ENCODE data around the gene RBM34.

The RBM34 gene

DNA sequence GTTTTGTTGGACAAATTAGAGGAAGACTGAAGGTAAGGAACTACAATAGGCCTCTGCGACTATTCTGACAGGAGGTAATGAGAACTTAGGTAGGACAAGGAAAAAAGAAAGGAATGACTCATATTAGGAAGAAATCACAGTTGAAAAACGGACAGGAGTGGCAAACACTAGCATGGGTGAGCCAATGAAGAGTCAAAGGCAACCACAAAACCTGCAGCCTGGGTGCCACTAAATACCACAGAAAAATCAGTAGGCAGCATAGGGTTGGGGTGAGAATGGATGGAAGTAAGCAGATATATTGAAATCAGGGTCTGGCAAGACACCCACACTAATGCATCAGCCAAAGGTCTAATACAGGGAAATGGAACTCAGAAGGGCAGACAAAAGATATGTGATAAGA lies 10.0 kb downstream of the RBM34 start:
- DNase-seq, result no peak

DNA sequence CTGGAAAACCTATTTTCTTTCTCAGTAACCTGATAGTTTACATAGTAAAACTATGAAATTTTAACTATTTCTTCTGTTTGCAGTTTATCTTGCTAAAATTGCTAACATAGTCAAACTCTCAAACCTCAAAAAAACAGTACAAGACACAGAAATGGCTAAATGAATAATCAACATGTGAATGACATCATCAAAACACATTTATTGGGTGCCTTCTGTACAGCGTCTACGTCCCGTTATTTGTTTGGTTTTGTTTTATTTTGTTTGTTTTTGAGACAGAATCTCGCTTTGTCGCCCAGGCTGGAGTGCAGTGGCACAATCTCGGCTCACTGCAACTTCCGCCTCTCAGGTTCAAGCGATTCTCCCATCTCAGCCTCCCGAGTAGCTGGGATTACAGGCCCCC lies 11.2 kb downstream of the RBM34 start:
- DNase-seq, result no peak

DNA sequence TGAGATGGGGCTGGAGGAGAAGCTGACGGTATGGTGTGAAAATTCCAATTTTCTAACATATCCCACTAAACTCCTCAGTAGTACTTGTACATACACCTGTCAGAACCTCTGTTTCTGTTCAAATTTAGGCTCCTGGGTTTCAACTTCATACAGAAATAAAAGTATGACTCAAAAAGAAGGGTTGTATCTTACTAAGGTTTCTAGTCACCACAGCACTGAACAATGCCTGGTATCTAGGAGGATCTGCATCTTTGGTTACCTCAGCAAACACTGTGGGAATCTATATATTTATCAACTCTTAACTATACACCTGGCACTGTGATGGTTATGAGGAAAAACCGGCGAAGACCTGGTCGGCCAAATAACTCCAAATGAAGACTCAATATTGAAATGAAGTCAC lies 13.8 kb downstream of the RBM34 start:
- DNase-seq, result no peak

DNA sequence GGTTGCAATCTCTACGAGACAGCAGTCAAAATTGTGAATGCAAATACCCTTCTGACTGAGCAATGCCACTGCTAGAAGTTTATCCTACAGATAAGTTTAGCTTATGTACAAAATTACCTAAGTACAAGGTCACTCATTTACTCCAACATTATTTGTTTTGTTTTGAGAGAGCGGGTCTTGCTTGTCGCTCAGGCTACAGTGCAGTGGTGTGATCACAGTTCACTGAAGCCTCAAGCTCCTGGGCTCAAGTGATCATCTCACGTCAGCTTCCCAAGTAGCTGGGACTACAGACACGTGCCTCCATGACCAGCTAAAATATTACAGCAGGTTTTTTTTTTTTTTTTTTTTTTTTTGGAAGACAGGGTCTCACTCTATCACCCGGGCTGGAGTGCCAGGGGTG lies 15.4 kb downstream of the RBM34 start:
- DNase-seq, result no peak

DNA sequence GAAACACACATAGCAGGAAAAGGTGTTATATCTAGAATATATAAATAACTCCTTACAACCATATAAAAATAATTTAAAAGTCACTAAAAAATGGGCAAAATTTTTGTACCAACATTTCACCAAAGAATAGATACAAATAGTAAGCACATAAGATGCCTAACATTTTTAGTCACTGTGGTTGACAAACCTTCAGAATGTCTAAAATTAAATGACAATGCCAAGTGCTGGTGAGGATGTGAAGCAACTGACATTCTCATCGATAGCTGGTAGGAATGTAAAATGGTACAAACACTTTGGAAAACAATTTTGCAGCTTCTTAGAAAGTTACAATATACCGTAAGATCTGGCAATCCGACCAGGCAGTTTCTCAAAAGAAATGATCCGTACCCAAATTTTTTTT lies 18.1 kb downstream of the RBM34 start:
- DNase-seq, result no peak

DNA sequence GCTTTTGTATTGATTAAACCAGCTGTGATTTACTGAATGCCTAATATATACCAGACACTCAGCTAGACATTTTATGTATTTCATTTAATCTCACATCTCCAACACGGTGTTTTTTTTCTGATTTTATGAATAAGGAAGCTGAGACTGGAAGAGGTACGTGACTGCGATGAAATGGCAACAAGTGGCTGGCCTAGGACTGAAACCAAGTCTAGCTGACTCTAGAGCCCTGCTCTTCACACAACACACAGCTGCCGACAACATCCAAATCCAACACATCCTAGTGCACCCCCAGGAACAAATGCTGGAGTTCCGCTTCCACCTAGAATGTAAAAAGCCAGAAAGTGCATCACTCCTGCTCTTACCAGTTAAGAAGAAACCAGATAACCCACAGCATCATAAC lies 21.7 kb downstream of the RBM34 start:
- DNase-seq, result no peak

DNA sequence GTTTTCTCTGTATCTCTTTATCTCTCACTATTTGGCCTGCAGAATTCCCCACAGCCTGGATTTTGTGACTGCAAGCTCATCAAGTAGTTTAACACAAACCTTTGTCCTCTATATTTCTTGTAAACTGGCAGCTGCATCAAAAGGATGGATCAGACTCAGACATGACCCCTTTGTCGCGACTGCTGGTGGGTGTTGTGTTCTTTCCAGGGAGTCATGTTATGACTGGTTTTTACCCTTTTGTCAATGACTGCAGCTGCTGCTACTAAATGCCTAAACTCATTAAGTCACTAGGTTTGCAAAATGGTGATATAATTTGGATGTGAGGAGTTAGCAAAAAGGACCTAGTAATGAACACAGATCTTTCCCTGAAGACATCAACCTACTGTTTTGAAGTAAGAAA lies 22.2 kb downstream of the RBM34 start:
- no peak for DNase-seq

DNA sequence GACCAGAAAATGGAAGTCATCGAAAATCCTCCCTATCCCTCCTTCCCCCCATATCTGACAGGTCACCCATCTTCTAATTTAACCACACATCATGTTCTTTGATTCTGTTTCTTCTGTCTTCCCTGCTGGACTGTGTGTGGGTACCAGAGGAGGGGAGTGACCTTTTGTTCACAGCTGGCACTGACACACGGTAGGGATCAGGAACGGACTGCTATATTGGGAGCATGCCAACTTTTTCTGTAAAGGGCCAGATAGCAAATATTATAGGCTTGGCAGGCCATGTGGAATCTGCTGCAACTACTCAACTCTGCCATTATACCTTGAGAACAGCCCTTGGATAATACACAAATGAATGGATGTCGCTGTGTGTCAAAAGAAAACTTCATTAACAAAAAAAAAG lies 24.9 kb downstream of the RBM34 start:
- no peak for DNase-seq

DNA sequence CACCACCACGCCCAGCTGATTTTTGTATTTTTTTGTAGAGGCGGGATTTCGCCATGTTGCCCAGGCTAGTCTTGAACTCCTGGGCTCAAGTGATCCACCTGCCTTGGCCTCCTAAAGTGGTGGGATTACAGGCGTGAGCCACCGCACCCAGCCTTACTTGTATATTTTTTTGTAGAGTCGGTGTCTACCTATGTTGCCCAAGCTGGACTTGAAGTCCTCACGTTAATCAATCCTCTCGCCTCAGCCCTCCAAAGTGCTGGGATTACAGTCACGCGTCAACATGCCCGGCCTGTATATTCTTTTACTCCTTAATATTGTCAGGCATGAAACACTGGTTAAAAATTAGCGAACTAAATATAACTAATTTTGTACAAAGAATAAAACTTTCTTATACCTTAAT lies 26.9 kb downstream of the RBM34 start:
- DNase-seq, result no peak

DNA sequence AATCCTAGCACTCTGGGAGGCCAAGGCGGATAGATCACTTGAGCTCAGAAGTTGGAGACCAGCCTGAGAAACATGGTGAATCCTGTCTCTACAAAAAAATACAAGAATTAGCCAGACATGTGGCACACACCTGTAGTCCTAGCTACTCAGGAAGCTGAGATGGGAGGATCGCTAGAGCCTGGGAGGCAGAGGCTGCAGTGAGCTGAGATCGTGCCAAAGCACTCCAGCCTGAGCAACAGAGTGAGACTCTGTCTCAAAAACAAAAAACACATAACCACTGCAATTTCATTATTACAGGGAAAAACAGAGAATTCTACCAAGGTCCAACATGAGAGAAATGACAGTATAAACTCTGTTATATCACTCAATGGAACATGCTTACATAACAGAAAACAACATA lies 28.0 kb downstream of the RBM34 start:
- no peak for DNase-seq

DNA sequence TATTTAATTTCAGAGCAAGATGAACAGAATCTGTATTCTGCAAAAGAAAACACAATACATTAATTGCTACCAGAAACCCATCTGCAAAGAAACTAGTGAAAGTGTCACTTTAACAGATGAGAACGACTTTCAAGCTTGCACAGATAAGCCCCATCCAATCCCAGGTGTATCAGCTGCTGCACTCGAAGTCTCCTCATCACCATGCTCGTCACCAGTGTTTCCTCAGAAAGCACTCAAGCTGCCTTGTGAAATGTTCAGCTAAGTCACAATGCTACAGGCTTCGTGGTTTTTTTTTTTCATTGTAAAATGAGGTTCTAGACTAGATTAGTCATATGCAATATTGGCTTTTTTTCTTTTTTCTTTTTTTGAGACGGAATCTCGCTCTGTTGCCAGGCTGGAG lies 29.1 kb downstream of the RBM34 start:
- no peak for DNase-seq

DNA sequence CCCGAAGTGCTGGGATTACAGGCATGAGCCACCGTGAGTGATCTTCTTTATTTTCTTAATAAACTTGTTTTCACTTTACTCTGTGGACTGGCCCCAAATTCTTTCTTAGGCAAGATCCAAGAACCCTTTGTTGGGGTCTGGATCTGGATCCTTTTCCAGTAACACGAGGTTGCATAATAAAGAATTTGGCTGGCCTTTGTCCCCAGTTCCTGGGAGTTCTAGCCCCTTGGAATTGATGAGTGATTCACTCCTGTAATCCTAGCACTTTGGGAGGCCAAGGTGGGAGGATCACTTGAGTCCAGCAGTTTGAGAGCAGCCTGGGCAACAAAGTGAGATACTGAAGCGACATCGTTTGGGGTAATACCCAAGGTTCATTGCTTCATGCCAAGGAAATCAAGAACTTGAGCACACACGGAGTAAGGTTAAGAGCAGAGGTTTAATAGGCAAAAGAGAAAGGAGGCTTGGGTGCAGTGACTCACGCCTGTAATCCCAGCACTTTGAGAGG lies 30.2 kb downstream of the RBM34 start:
- DNase-seq, result no peak

DNA sequence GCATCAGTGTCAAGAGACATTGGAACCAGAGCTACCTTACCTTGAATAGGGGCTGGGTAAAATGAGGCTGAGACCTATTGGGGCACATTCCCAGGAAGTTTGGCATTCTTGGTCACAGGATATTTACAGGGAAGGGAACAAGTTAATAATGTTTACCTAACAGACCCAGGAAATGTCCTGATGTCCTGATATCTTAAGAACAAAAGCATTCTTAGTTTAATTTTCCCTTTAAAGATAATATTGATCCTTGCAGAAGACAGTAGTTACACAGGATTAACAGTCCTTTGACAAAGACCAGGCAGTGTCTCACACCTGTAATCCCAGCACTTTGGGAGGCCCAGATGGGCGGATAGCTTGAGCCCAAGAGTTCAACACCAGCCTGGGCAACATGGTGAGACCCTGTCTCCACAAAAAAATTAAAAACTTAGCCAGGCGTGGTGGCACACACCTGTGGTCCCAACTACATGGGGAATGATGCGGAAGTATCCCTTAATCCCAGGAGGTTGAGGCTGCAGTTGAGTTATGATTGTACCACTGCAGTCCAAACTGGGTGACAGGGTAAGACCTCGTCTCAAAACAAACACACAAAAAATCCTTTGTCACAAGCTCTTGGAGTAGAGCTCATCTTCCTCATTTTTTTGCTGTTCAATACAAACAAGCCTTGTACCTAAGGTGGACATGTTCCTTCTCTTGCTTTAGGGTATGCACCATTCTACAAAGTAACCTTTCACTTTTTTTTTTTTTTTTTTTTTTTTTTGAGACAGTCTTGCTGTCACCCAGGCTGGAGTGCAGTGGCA lies 31.1 kb downstream of the RBM34 start:
- no peak for DNase-seq

DNA sequence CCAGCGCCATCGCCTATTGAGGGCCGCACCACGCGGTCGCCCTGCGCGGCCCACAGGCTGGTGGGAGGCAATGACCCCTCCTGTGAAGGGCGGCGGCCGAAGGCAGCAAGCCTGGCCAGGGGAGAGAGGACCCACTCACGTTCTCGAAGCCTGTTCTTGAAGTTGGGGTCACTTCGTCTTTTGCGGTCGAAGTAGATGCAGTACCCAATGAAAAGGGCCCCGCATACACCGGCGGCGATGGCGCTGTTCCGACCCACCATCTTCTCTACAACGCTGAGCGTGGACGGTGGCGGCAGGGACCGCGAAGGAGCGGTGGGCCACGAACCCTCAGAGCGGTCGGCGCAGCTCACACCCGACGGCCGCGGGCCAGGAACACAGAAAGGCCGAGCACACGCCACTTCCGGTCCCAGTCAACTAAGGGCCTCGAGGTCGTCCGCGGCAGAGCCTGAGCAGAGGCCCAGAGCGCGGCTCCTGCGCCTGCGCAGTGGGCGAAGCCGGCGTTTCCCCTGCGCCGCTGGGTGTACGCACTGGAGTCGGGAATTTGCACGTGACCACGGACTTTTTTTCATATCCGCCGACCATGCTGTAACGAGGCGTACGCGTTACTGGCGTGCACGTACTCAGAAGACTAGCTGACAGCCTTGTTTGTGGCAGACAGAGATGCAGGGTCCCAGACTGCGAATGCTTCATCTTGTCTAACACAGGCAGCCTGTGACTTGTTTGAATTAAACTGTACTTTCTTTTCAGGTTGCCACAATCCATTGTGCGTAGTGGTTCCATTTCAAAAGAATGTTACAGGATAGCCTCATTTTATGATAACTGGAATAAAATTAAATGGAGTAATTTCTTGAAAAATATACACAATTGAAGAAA lies 32.4 kb downstream of the RBM34 start, which contains the start of gene TOMM20:
Gene TOMM20 (minus strand): TSS at position 382 of the 873 bp plus-strand sequence. CDS start 122 bp downstream, at position 260.
- DNase-seq, result peak; percentile 99

DNA sequence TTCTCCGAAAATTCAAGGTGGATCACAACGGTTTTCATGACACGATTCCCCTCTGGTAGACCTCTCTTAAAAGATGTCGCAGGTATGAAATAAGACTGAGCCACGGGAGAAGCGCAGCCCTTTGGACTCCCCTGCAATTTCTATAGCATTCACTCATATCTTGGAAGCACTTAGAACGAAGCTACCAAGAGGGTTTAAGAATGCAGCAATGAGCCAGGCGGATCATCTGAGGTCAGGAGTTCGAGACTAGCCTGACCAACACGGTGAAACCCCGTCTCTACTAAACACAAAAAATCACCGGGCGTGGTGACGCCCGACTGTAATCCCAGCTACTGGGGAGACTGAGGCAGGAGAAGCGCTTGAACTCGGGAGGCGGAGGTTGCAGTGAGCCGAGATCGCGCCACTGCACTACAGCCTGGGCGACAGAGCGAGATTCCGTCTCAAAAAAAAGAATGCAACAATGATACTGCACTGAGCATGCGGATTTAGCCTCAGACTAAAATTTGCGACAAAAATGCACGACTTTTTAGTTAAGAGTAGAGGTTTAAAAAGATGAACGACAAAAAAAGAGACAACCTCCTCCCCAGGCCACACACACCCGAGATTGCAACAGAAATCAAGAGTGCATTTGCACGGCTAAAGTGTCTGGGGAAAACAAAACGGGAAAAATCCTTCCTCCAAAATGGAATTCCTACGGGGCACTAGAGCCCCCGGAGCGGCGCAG lies 33.2 kb downstream of the RBM34 start:
- DNase-seq, result no peak

DNA sequence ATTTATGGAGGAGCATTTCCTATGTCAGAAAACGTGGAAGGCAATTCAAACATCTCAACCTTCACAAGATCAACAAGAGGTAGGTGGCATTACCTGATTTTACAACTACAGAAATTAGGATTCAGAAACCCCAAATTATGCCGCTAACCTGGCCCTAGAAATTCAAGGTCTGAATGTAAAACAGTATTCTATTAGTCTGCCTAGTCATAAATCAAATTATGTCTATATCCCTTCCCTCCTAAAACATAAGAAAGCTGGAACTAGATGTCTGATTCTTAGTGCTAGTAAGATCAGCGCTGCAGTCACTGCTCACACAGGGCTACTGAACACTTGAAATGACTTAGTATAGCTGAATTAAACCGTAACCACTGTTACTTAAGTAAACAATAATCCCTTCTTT lies 33.8 kb downstream of the RBM34 start:
- DNase-seq, result no peak

DNA sequence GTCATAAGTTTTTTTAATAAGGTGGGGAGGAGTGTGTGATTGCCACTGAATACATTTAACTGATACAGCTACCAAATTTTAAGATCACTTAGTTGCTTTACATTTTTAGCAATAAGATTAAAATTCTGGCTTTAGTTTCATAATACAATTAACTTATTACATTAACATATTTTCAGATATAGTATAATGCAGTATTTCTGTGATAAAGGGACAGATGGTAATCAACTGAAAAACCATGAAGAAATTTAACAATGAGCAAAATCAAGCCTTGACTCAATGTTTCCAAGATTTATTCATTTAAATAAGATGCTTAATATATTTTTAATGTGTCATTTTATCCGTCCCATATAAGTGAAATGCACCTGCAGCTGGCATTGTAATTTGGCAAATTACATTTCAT lies 36.4 kb downstream of the RBM34 start:
- DNase-seq, result no peak

DNA sequence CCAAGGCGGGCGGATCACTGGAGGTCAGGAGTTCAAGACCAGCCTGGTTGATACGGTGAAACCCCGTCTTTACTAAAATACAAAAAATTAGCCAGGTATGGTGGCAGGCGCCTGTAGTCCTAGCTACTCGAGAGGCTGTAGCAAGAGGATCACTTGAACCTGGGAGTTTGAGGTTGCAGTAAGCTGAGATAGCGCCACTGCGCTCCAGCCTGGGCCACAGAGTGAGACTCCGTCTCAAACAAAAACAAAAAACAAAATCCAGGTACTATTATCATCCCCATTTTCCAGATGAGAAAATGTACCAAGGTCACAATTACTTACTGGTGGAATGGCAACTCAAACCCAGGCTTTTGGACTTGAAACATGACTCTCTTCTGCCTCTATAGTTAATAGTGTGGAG lies 36.9 kb downstream of the RBM34 start:
- no peak for DNase-seq

DNA sequence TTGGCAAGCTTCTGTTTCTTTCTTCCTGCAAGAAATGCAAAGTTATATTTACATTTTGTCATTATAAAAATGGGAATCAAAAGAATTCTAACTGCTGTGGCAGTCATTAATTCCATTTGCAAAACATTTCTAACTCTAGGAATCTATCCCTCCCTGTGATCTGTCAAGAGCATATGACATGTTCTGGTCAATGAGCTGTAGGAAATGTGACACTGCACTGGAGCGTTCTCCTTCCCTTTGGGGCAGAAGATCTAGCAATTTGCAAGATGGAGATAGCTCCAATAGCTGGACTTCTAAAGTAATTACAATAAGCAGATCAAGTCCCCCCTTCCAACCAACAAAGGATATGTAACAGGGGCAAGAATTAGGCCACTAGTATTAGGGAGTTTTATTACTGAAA lies 38.7 kb downstream of the RBM34 start:
- DNase-seq, result no peak

DNA sequence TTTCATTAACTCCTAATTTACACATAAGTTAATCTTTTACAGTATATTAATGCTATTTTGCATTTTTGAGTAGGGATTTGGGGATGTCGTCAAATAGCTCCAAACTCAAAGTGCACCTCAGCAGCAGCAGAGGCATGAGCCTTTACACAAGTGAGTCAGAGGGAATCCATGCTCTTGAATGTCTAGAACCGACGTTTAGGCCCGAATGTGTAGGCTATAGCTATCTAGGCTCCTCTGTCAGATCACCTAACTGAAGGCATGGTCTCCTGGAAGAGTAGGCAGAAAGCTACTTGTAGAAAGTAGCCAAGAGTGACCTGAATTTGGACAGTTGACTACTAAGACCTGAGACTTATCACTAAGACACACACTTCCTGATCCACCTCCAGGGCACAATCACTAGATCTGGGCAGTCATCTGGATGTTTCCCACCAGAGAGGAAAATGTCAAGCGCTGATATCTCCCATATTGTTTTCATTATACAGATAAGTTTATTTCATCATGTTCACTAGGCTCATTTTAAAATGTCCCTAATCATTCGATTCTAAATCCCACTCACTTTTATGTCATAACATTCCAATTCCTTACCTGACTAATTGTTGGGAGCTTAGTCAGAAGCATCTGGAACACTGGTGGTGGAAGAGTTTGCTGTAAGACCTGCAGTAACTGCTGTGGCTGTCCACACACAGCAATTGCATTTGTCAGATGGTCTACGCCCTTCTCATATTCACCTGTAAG lies 47.7 kb downstream of the RBM34 start:
- DNase-seq, result no peak

DNA sequence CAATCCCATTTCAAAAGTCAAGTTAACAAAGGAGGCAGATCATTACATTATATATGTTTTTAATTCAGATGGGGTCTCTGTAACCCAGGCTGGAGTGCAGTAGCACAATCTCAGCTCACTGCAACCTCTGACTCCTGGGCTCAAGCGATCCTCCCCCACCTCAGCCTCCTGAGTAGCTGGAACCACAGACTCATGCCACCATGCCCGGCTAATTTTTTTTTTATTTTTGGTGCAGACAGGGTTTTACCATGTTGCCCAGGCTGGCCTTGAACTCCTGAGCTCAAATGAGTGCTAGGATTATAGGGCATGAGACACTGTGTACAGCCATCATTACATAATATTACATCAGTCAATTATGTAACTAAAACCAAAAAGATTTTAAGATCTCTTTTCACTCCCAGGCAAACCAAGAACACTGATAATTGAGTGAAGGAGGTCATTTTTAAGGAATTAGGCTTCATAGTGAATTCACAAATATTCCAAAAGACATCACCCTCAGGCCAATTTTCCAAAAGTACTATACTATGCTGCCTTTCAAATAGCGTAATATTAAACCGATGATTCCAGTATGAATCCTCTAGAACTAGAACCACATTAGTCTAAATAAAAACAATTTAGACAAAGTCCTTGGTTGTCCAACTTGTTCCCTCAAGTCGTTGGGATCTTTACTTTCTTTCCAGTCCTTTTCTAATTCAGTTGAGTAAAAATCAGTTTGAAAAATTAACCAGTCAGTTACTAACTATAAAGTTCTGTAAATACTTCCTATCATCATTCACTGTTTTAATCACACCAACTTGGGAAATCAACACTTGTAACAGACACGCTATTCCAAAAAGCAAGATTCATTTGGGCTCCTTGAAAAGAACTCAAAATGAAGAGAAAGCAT lies 48.5 kb downstream of the RBM34 start:
- no peak for DNase-seq

DNA sequence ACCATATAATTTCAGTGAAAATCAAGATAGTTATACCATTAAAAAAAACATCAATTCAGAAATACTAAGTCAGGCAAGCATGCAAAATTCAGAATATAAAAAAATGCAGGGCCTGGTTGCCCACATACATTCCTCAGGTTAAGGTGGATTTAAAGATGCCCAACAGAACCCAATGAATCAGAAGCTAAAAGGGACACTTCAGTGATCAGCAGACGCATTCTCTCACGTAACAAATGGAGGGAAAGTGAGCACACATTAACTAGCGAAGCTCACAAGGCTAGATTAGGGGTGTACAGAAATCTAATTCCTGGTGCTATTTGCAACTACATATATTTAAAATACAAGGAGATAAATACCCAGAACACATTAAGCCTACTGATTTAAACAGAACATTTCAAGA lies 49.9 kb downstream of the RBM34 start:
- no peak for DNase-seq

All from femur (tissue), 1 donor.